CD4-positive, alpha-beta memory T cell (primary cell): ENCODE data around the gene RGSL1. TPM values are rescaled to one million over a fixed set of nuclear protein-coding genes. Genes with fewer than 3 reads are reported as not detected.

ENCODE experiments used
- CTCF ChIA-PET: fragments of 350-600 bp; sonication (Branson Sonifier 250); formaldehyde crosslinking; loops from one replicate; lab custom pipeline; 2021; ENCODE audit warnings: inconsistent platforms; ENCODE audit not compliant: partially characterized antibody; lab: Charles Lee
- POLR2A ChIA-PET: fragments of 350-600 bp; sonication (Branson Sonifier 250); formaldehyde crosslinking; loops from one replicate; lab custom pipeline; 2021; ENCODE audit not compliant: partially characterized antibody; lab: Charles Lee
- DNase-seq, 5 donors: peaks; one replicate each; pipeline versions ENCODE4 v3.0.0 to v3.0.0-alpha.2; 2020 to 2022; ENCODE audit warnings: mixed read lengths in 1 of 5
- H3K27ac ChIP-seq: one replicate; pipeline ENCODE4 v1.7.0; 2013; ENCODE audit warnings: low read depth, low read length
- H3K27me3 ChIP-seq: 2 replicates; pipeline ENCODE4 v1.7.0; 2013; ENCODE audit warnings: mild to moderate bottlenecking, low read length, moderate library complexity; ENCODE audit not compliant: insufficient read depth
- H3K36me3 ChIP-seq: 2 replicates; pipeline ENCODE4 v1.7.0; 2013; ENCODE audit warnings: mild to moderate bottlenecking, low read length, moderate library complexity; ENCODE audit not compliant: insufficient read depth
- H3K4me1 ChIP-seq: 2 replicates; pipeline ENCODE4 v1.7.0; 2013; ENCODE audit warnings: mild to moderate bottlenecking, low read length, moderate library complexity; ENCODE audit not compliant: insufficient read depth
- H3K4me3 ChIP-seq, 2 donors: one replicate each; pipeline ENCODE4 v1.7.0; 2013; ENCODE audit warnings: low read length in 2 of 2, mild to moderate bottlenecking in 1 of 2
- H3K9me3 ChIP-seq, 2 donors: one replicate each; pipeline ENCODE4 v1.7.0; 2013; ENCODE audit warnings: low read length in 2 of 2, control low read depth in 1 of 2; ENCODE audit not compliant: control insufficient read depth in 1 of 2
- H3K27ac Mint-ChIP-seq, 7 donors: one replicate each; pipeline ENCODE4 v1.8.0; 2020 to 2021; ENCODE audit warnings: mixed read lengths in 7 of 7, mild to moderate bottlenecking in 6 of 7, inconsistent platforms in 3 of 7, moderate library complexity in 3 of 7
- H3K27me3 Mint-ChIP-seq, 2 donors: one replicate each; pipeline ENCODE4 v1.8.0; 2020 to 2021; ENCODE audit warnings: mixed read lengths in 2 of 2
- H3K36me3 Mint-ChIP-seq, 2 donors: one replicate each; pipeline ENCODE4 v1.8.0; 2020 to 2021; ENCODE audit warnings: mixed read lengths in 2 of 2, inconsistent platforms in 1 of 2, mild to moderate bottlenecking in 1 of 2
- H3K4me1 Mint-ChIP-seq, 4 donors: one replicate each; pipeline ENCODE4 v1.8.0; 2020 to 2021; ENCODE audit warnings: mixed read lengths in 4 of 4, mild to moderate bottlenecking in 1 of 4
- H3K4me3 Mint-ChIP-seq, 8 donors: one replicate each; pipeline ENCODE4 v1.8.0; 2020 to 2021; ENCODE audit warnings: mixed read lengths in 8 of 8, mild to moderate bottlenecking in 7 of 8, moderate library complexity in 6 of 8, inconsistent platforms in 3 of 8
- H3K9me3 Mint-ChIP-seq, 8 donors: one replicate each; pipeline ENCODE4 v1.8.0; 2020 to 2021; ENCODE audit warnings: mixed read lengths in 8 of 8, mild to moderate bottlenecking in 5 of 8, inconsistent platforms in 3 of 8, moderate library complexity in 1 of 8
- intact Hi-C: fragments of 100-400 bp; cut with micrococcal nuclease; formaldehyde crosslinking; loops from one replicate; pipeline ENCODE4 v1.15.1; 2023
- polyA plus RNA-seq, 2 donors: library from polyadenylated mRNA; unstranded; fragments of 300-500 nt; fragmentation: Illumina TruSeq; gene quantifications; one replicate each; pipeline ENCODE4 v1.2.3, GENCODE V29; 2021
- total RNA-seq, 2 experiments: library from RNA; stranded (reverse); gene quantifications; one replicate each; pipeline ENCODE4 v1.2.3, GENCODE V29; 2021

Gene RGSL1
- total and polyA plus RNA-seq, 4 experiments from 2014 or later = 0.07 TPM; not detected in 3

DNA sequence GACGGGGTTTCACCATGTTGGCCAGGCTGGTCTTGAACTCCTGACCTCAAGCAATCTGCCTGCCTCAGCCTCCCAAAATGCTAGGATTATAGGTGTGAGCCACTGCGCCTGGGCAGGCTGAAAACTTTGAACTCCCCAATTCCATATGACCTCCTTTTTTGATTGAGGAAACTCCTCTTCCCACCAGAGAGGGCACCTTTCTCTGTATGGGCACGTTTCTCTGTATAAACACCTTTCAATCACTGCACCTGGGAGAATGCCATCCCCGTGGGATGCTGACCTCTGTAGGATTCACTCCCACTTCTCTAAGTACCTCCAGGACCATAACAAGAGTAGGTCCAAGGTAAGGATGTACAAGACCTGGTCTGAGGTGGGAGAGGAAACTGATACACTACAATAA lies 39.8 kb upstream of the RGSL1 start:
- peaks cover 25 to 33% of the 10 kb centered on the region in 2 donors for H3K27me3 Mint-ChIP-seq
- Histone ChIP-seq H3K4me3 (no peak overlapping the region), H3K9me3 (no peaks in the 10 kb centered on the region), H3K4me1 (no peaks in the 10 kb centered on the region), H3K27me3 (no peaks in the 10 kb centered on the region), H3K36me3 (no peaks in the 10 kb centered on the region), H3K27ac (no peak overlapping the region)
- H3K9me3 Mint-ChIP-seq = peaks cover 3 to 7% (median 5%) of the 10 kb centered on the region in 8 donors
- ChIA-PET CTCF (interaction anchor here (0.8 to 1.4 kb wide), 2 partner anchors 10 to 330 kb away, joined by 3 to 5 read pairs; partner anchors contain the start of gene TEDDM1), POLR2A (no interaction called here)
- no peaks in the 10 kb centered on the region for H3K4me1 Mint-ChIP-seq
- H3K4me3 Mint-ChIP-seq = no peak overlapping the region
- DNase-seq = no peak
- H3K27ac Mint-ChIP-seq = no peak overlapping the region
- H3K36me3 Mint-ChIP-seq = no peaks in the 10 kb centered on the region
- intact Hi-C loops = no loop called here

DNA sequence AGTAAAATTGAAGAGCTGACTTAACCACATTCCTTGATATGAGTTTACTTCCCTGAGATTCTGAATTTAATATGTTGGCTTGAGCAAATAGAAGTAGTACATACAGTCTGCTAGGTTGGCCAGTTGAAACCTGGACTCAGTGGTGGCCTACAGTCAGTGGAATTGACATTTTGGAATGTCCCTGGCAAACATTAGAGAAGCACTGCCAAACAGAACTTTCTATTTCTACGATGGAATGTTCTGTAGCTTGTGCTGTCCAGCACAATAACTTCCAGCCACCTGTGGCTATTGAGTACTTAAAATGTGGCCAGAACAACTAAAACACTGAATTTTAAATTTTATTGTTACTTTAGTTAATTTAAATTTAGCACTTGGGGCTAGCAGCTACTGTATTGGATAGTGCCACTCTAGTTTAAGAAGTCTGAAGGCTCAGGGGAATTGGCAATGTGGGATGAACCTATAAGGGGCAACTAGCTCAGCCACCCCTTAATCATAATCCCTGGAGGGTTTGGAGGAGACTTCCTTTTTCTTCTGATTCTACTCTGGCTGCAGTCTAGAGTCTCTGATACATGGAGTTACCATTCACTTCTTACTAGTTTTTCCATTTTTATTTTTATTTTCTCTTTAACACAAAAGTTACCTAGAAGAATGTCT lies 39.2 kb upstream of the RGSL1 start:
- Histone ChIP-seq H3K27ac (no peak overlapping the region), H3K4me3 (no peak overlapping the region), H3K4me1 (no peaks in the 10 kb centered on the region), H3K36me3 (no peaks in the 10 kb centered on the region), H3K9me3 (no peaks in the 10 kb centered on the region), H3K27me3 (no peaks in the 10 kb centered on the region)
- H3K9me3 Mint-ChIP-seq = peaks cover 0 to 4% (median under 1%) of the 10 kb centered on the region in 8 donors
- POLR2A ChIA-PET = no interaction called here
- H3K4me1 Mint-ChIP-seq = no peaks in the 10 kb centered on the region
- no peak for DNase-seq
- CTCF ChIA-PET = interaction anchor here (1.3 to 1.4 kb wide), 2 partner anchors 267 to 330 kb away, joined by 3 to 5 read pairs; no protein-coding TSS in a partner anchor
- no peaks in the 10 kb centered on the region for H3K36me3 Mint-ChIP-seq
- no peak overlapping the region for H3K27ac Mint-ChIP-seq
- no peak overlapping the region for H3K4me3 Mint-ChIP-seq
- peaks cover 19 to 33% of the 10 kb centered on the region in 2 donors for H3K27me3 Mint-ChIP-seq
- intact Hi-C loops = no loop called here

GRCh38 chr1:182413486-182413885 lies 36.5 kb upstream of the RGSL1 start:
- POLR2A ChIA-PET = no interaction called here
- no peak overlapping the region for H3K27ac Mint-ChIP-seq

DNA sequence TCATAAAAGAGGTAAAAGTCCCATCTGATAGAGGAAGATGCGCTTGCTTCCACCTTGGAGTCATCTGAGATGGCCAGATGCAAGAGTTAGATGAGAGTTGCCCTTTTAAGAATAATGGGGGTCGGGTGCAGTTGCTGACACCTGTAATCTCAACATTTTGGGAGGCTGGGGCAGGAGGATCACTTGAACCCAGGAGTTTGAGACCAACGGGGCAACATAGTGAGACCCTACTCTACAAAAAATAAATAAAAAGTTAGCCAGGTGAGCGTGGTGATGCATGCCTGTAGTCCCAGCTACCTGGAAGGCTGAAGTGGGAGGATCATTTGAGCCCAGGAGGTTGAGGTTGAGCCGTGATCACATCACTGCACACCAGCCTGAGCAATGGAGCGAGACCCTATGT lies 36.0 kb upstream of the RGSL1 start:
- Mint-ChIP-seq H3K27me3 (peaks cover 6 to 21% of the 10 kb centered on the region in 2 donors), H3K9me3 (no peaks in the 10 kb centered on the region), H3K27ac (no peak overlapping the region), H3K4me3 (no peak overlapping the region), H3K36me3 (no peaks in the 10 kb centered on the region), H3K4me1 (no peaks in the 10 kb centered on the region)
- H3K36me3 ChIP-seq = no peaks in the 10 kb centered on the region
- H3K27ac ChIP-seq = no peak overlapping the region
- POLR2A ChIA-PET = no interaction called here
- no peaks in the 10 kb centered on the region for H3K27me3 ChIP-seq
- H3K9me3 ChIP-seq = no peaks in the 10 kb centered on the region
- H3K4me1 ChIP-seq = no peaks in the 10 kb centered on the region
- CTCF ChIA-PET = interaction anchor here (0.9 kb wide), 1 partner anchor 328 kb away, joined by 4 read pairs; no protein-coding TSS in a partner anchor
- intact Hi-C loops = no loop called here
- DNase-seq = no peak
- H3K4me3 ChIP-seq = no peak overlapping the region

More at GRCh38 chr1:182413486-182413885, 36.5 kb upstream of the RGSL1 start:
- H3K4me3 Mint-ChIP-seq = no peak overlapping the region
- H3K4me1 Mint-ChIP-seq = no peaks in the 10 kb centered on the region
- Histone ChIP-seq H3K4me3 (no peak overlapping the region), H3K9me3 (no peaks in the 10 kb centered on the region), H3K27ac (no peak overlapping the region), H3K27me3 (no peaks in the 10 kb centered on the region), H3K4me1 (no peaks in the 10 kb centered on the region), H3K36me3 (no peaks in the 10 kb centered on the region)
- DNase-seq = no peak
- CTCF ChIA-PET = interaction anchor here (0.9 to 1.2 kb wide), 2 partner anchors 270 to 328 kb away, joined by 4 to 6 read pairs; no protein-coding TSS in a partner anchor
- H3K36me3 Mint-ChIP-seq = no peaks in the 10 kb centered on the region
- no peaks in the 10 kb centered on the region for H3K9me3 Mint-ChIP-seq
- intact Hi-C loops = no loop called here
- H3K27me3 Mint-ChIP-seq = peaks cover 7 to 23% of the 10 kb centered on the region in 2 donors

DNA sequence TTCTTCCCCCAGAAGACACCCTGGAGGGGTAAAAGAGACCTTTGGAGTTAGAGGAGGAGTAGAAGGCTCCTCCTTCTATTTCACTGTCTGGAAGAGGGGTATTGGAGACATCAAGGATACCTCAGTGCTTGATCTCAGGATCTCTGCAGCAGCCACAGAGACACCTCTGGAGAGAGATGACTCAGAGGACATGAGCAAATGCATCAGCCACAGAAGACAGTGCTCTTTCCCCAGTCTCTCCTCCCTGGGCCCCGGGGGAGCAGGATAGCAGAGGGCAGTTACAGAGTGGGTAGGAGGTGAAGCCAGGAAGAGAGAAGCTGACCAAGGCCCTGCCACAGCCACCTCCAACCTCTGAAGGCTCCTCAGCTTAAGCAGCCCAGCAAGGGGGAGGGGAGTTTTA lies 34.2 kb upstream of the RGSL1 start:
- Histone ChIP-seq H3K4me1 (no peaks in the 10 kb centered on the region), H3K4me3 (no peak overlapping the region), H3K36me3 (no peaks in the 10 kb centered on the region), H3K27ac (no peak overlapping the region), H3K9me3 (no peaks in the 10 kb centered on the region), H3K27me3 (no peaks in the 10 kb centered on the region)
- intact Hi-C loops = no loop called here
- Mint-ChIP-seq H3K4me3 (no peak overlapping the region), H3K27me3 (peaks cover 7 to 11% of the 10 kb centered on the region in 2 donors), H3K4me1 (no peaks in the 10 kb centered on the region), H3K27ac (no peak overlapping the region), H3K36me3 (no peaks in the 10 kb centered on the region), H3K9me3 (peaks cover 0 to 5% (median 0%) of the 10 kb centered on the region in 8 donors)
- ChIA-PET POLR2A (no interaction called here), CTCF (no interaction called here)
- DNase-seq = no peak

DNA sequence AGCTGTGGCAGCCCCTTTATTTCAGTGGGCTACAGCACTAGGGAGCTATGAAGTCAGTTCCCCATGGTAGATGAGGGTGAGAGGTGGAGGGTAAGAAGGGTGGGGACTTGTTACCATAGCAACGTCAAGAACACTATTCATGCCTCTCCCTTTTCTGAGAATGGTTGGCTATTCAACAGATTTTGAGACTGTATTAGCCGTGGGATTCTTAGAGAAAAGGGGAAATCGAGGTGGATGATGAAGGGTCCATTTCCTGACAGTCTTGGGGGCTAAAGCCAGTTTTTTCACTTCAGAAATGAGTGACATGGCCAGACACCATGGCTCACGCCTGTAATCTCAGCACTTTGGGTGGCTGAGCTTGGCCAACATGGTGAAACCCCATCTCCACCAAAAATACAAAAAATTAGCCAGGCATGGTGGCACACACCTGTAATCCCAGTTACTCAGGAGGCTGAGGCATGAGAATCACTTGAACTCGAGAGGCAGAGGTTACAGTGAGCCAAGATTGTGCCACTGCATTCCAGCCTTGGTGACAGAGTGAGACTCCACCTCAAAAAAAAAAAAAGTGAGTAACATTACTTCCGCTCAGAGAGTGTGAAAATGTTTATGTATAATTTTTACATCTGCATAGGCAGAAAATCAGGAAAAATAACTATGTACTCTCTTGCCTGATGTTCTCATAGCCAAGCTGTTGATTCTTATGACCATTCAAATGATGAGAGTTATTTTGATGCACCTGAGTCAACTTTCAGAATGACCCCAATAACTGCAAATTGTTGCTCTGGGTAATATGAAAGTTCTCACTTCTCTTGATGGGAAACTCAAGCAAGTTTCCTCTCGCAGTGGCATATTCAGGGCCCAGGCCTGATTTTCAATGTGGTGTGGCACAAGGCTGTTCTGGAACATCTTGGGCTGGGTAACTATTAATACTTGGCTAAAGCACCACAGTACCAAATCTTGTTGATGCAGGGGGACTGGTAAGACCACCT lies 23.2 kb upstream of the RGSL1 start:
- intact Hi-C loops = no loop called here
- CTCF ChIA-PET = no interaction called here
- no peaks in the 10 kb centered on the region for H3K9me3 ChIP-seq
- no peaks in the 10 kb centered on the region for H3K36me3 ChIP-seq
- no peak overlapping the region for H3K4me3 ChIP-seq
- peaks cover 17% of the 10 kb centered on the region for H3K4me1 ChIP-seq
- Mint-ChIP-seq H3K4me1 (peaks cover 11 to 22% (median 16%) of the 10 kb centered on the region in 4 donors), H3K9me3 (peaks cover 0 to 1% (median 0%) of the 10 kb centered on the region in 8 donors), H3K27me3 (no peaks in the 10 kb centered on the region), H3K4me3 (no peak overlapping the region), H3K27ac (peak overlapping the region in 1 of 7 donors; percentile 18), H3K36me3 (no peaks in the 10 kb centered on the region)
- H3K27me3 ChIP-seq = no peaks in the 10 kb centered on the region
- POLR2A ChIA-PET = no interaction called here
- no peak for DNase-seq
- no peak overlapping the region for H3K27ac ChIP-seq

GRCh38 chr1:182428043-182428442 lies 21.9 kb upstream of the RGSL1 start:
- ChIA-PET CTCF (interaction anchor here (0.7 kb wide), 1 partner anchor 17 kb away, joined by 4 read pairs; no protein-coding TSS in a partner anchor), POLR2A (no interaction called here)
- Mint-ChIP-seq H3K4me1 (peaks cover 11 to 22% (median 17%) of the 10 kb centered on the region in 4 donors), H3K4me3 (no peak overlapping the region), H3K9me3 (peaks cover 0 to 1% (median 0%) of the 10 kb centered on the region in 8 donors), H3K36me3 (no peaks in the 10 kb centered on the region), H3K27me3 (no peaks in the 10 kb centered on the region), H3K27ac (no peak overlapping the region)
- Histone ChIP-seq H3K4me1 (peaks cover 17% of the 10 kb centered on the region), H3K27ac (no peak overlapping the region), H3K36me3 (no peaks in the 10 kb centered on the region), H3K4me3 (no peak overlapping the region), H3K9me3 (no peaks in the 10 kb centered on the region), H3K27me3 (no peaks in the 10 kb centered on the region)
- intact Hi-C loops = no loop called here
- no peak for DNase-seq
